HepG2 (cell line): ENCODE results near the gene CECR2. TPM values are rescaled to one million over a fixed set of nuclear protein-coding genes. Genes with fewer than 3 reads are reported as not detected.

ENCODE experiments used
- ATAC-seq: fragments of 200-7000 bp; cut with Tn5 transposase; 3 replicates; pipeline ENCODE4 v1.9.1; 2020; ENCODE audit warnings: mild to moderate bottlenecking, moderate library complexity
- BruUV-seq: library from RNA; stranded (reverse); fragments of 400-500 nt; replicated peaks from 2 replicates; lab custom pipeline; 2021; lab: Mats Ljungman, UMichigan
- CTCF ChIA-PET: fragments of 300-600 bp; formaldehyde crosslinking; extraction: SDS; loops from one replicate; lab custom pipeline; 2021; ENCODE audit warnings: low total read pairs, inconsistent platforms, low intra/inter-chr PET ratio; lab: Yijun Ruan, JAX
- POLR2A ChIA-PET: fragments of 350-600 bp; sonication (Branson Sonifier 250); formaldehyde crosslinking; loops from one replicate; lab custom pipeline; 2020; ENCODE audit warnings: antibody characterized with exemption, inconsistent platforms; lab: Yijun Ruan, JAX
- DNase-seq: peaks from one replicate; pipeline ENCODE4 v3.0.0-alpha.2; 2015; ENCODE audit warnings: low spot score
- FAIRE-seq: peaks from 3 replicates; lab custom pipeline; 2011; peaks lifted over from hg19 to GRCh38; lab: Jason Lieb, UNC
- H2AFZ ChIP-seq: one replicate; pipeline ENCODE4 v1.6.1; 2011; ENCODE audit warnings: low read length, inconsistent platforms
- H3K27ac ChIP-seq: fragments of 300-600 bp; 3 replicates; pipeline ENCODE4 v1.8.0; 2011; ENCODE audit warnings: mixed run types, mild to moderate bottlenecking, mixed read lengths, low read length, inconsistent platforms; ENCODE audit not compliant: insufficient read depth; ENCODE audit errors: extremely low read length
- H3K27me3 ChIP-seq, 2 experiments: fragments of 200-600 bp in 1 of 2; 2 replicates in 1 of 2; 3 replicates in 1 of 2; pipeline versions ENCODE4 v1.6.0 to v1.8.0; 2011; ENCODE audit warnings: low read length in 2 of 2, mild to moderate bottlenecking in 2 of 2, moderate library complexity in 2 of 2, inconsistent platforms in 1 of 2; ENCODE audit not compliant: insufficient read depth in 2 of 2, control insufficient read depth in 1 of 2
- H3K36me3 ChIP-seq, 2 experiments: fragments of 200-600 bp in 1 of 2; replicated peaks in 1 of 2; 2 replicates in 1 of 2; 3 replicates in 1 of 2; pipeline versions ENCODE4 v1.5.1 to v1.8.0; 2011; ENCODE audit warnings: low read length in 2 of 2, inconsistent platforms in 1 of 2; ENCODE audit not compliant: insufficient read depth in 2 of 2, control insufficient read depth in 1 of 2
- H3K4me1 ChIP-seq: 2 replicates; pipeline ENCODE4 v1.5.1; 2012; ENCODE audit warnings: low read length, inconsistent platforms; ENCODE audit not compliant: insufficient read depth
- H3K4me2 ChIP-seq: 2 replicates; pipeline ENCODE4 v1.6.0; 2011; ENCODE audit warnings: low read depth, low read length, inconsistent platforms
- H3K4me3 ChIP-seq, 3 experiments: fragments of 200-600 bp in 1 of 3; sonication (generic), shearing (Covaris generic) in 1 of 3; replicated peaks in 1 of 3; 2 replicates each; pipeline ENCODE4 v1.5.1; 2011 to 2016; ENCODE audit warnings: low read length in 3 of 3, inconsistent platforms in 2 of 3, low read depth in 2 of 3, mild to moderate bottlenecking in 2 of 3, control low read depth in 1 of 3, mixed read lengths in 1 of 3; ENCODE audit not compliant: insufficient read depth in 1 of 3
- H3K79me2 ChIP-seq: one replicate; pipeline ENCODE4 v1.6.1; 2011; ENCODE audit warnings: low read length, inconsistent platforms; ENCODE audit not compliant: insufficient read depth
- H3K9ac ChIP-seq: 2 replicates; pipeline ENCODE4 v1.6.0; 2011; ENCODE audit warnings: mild to moderate bottlenecking, low read depth, low read length, inconsistent platforms; ENCODE audit not compliant: insufficient read depth
- H3K9me3 ChIP-seq: 2 replicates; pipeline ENCODE4 v1.5.1; 2012; ENCODE audit warnings: mild to moderate bottlenecking, low read length
- H4K20me1 ChIP-seq: 2 replicates; pipeline ENCODE4 v1.6.0; 2011; ENCODE audit warnings: inconsistent platforms, mild to moderate bottlenecking, low read length, moderate library complexity; ENCODE audit not compliant: insufficient read depth
- BRF2 ChIP-seq: sonication (generic); formaldehyde crosslinking; IDR thresholded peaks from 2 replicates; pipeline ENCODE4 v1.8.1; 2022; ENCODE audit warnings: mild to moderate bottlenecking, missing genetic modification reagents
- GMEB2 ChIP-seq: IDR thresholded peaks from 2 replicates; pipeline ENCODE4 v1.6.1; 2016; ENCODE audit warnings: missing biosample characterization, missing genetic modification reagents, low read depth
- GZF1 ChIP-seq: sonication (generic); formaldehyde crosslinking; IDR thresholded peaks from 2 replicates; pipeline ENCODE4 v1.5.1; 2020; ENCODE audit warnings: mild to moderate bottlenecking, missing genetic modification reagents
- NFRKB ChIP-seq: fragments of 450-650 bp; IDR thresholded peaks from 2 replicates; pipeline ENCODE4 v1.6.1; 2017
- RFX1 ChIP-seq: fragments of 450-650 bp; IDR thresholded peaks from 2 replicates; pipeline ENCODE4 v1.6.1; 2017
- TBX3 ChIP-seq: fragments of 450-650 bp; IDR thresholded peaks from 2 replicates; pipeline ENCODE4 v1.6.1; 2017; ENCODE audit warnings: antibody characterized with exemption, mild to moderate bottlenecking, inconsistent platforms, borderline replicate concordance
- TOE1 ChIP-seq: sonication (generic); formaldehyde crosslinking; IDR thresholded peaks from 2 replicates; pipeline ENCODE4 v1.4.0; 2020; ENCODE audit warnings: mild to moderate bottlenecking, missing genetic modification reagents
- ZNF124 ChIP-seq: sonication (generic); formaldehyde crosslinking; IDR thresholded peaks from 2 replicates; pipeline ENCODE4 v1.4.0; 2020; ENCODE audit warnings: missing genetic modification reagents
- ZNF224 ChIP-seq: sonication (generic); formaldehyde crosslinking; IDR thresholded peaks from 2 replicates; pipeline ENCODE4 v1.5.0; 2020; ENCODE audit warnings: mild to moderate bottlenecking, missing genetic modification reagents
- ZNF225 ChIP-seq: sonication (generic); formaldehyde crosslinking; IDR thresholded peaks from 2 replicates; pipeline ENCODE4 v1.4.0; 2020; ENCODE audit warnings: mild to moderate bottlenecking, missing genetic modification reagents
- ZNF609 ChIP-seq: sonication (generic); formaldehyde crosslinking; IDR thresholded peaks from 2 replicates; pipeline ENCODE4 v1.4.0; 2020; ENCODE audit warnings: mild to moderate bottlenecking, missing genetic modification reagents, borderline replicate concordance
- ZSCAN25 ChIP-seq: sonication (generic); formaldehyde crosslinking; IDR thresholded peaks from 2 replicates; pipeline ENCODE4 v1.8.0; 2022; ENCODE audit warnings: mild to moderate bottlenecking, missing genetic modification reagents
- whole genome bisulfite sequencing: methylation state at CpG from one replicate; pipeline ENCODE4 v1.1.6; 2017; ENCODE audit warnings: low lambda C conversion rate; 5-methylcytosine and 5-hydroxymethylcytosine counted together
- in situ Hi-C: cut with HindIII; loops from 2 replicates; pipeline ENCODE4 v1.10.0; 2017; ENCODE audit warnings: low pct_unique_long_range_greater_than_20kb; ENCODE audit not compliant: extremely low pct_ligation_motif_present
- intact Hi-C: fragments of 100-400 bp; cut with micrococcal nuclease; formaldehyde crosslinking; loops from one replicate; pipeline ENCODE4 v1.10.0; 2022; ENCODE audit not compliant: unreplicated experiment
- polyA plus RNA-seq, 8 experiments: library from polyadenylated mRNA; depleted of rRNA in 3 of 8; stranded (reverse) in 7 of 8; unstranded in 1 of 8; fragments of >200 nt; fragmentation: Illumina TruSeq in 4 of 8; extraction: Trizol in 4 of 8; gene quantifications; 2 replicates each; pipeline versions ENCODE4 v1.2.1 to v1.2.3, GENCODE V29; 2011 to 2016; ENCODE audit warnings: low read depth in 4 of 8, missing spikeins in 1 of 8, mixed read lengths in 1 of 8; ENCODE audit not compliant: insufficient read depth in 1 of 8
- total RNA-seq, 5 experiments: library from RNA; depleted of rRNA; stranded (reverse); fragments of >200 nt; fragmentation: Illumina TruSeq; extraction: Trizol; gene quantifications; 2 replicates each; pipeline ENCODE4 v1.2.3, GENCODE V29; 2016; ENCODE audit warnings: low read depth in 1 of 5

The CECR2 gene
- total and polyA plus RNA-seq, 2 of the 13 experiments (the other 11 are each of a cell fraction or from before 2014, with no cell fraction given) = not detected

GRCh38 chr22:17475318-17476230, 106.3 kb downstream of the CECR2 start:
- no peak for FAIRE-seq
- ChIA-PET CTCF (no interaction called here), POLR2A (no interaction called here)
- WGBS = 23% methylated on average over 12 of the region's 12 CpGs
- Histone ChIP-seq H3K79me2 (no peaks in the 10 kb centered on the region), H2AFZ (no peak overlapping the region), H3K4me3 (no peak overlapping the region), H3K27me3 (peaks cover 0 to 52% of the 10 kb centered on the region in 2 experiments; a peak in 2 of 5 replicates), H3K9me3 (no peaks in the 10 kb centered on the region), H3K4me2 (no peak overlapping the region), H3K4me1 (no peaks in the 10 kb centered on the region), H3K27ac (no peak overlapping the region), H3K36me3 (no peaks in the 10 kb centered on the region), H3K9ac (no peak overlapping the region), H4K20me1 (no peaks in the 10 kb centered on the region)
- TF ChIP-seq ZNF224 (CRISPR knock-in tag) = no peak
- TF ChIP-seq ZNF609 (CRISPR knock-in tag) = no peak
- TF ChIP-seq BRF2 (CRISPR knock-in tag) = no peak
- no peak for TF ChIP-seq ZSCAN25
- no peak for TF ChIP-seq TBX3
- TF ChIP-seq RFX1 = no peak
- no peak for TF ChIP-seq NFRKB
- no peak for TF ChIP-seq GZF1 (CRISPR knock-in tag)
- TF ChIP-seq GMEB2 (CRISPR knock-in tag) = no peak
- no peak for TF ChIP-seq ZNF225 (CRISPR knock-in tag)
- TF ChIP-seq ZNF124 = no peak
- TF ChIP-seq TOE1 = no peak
- in situ Hi-C loops = no loop called here
- BruUV-seq = no TSS peak
- no peak for ATAC-seq
- no peak for DNase-seq
- intact Hi-C loops = no loop called here
